ENCODE results near the gene LUZP4.
"Not testable (repeated sequence)": the region's sequence is repeated elsewhere in the genome, so short reads cannot be mapped to it uniquely, and the experiment has no call there.

LUZP4 gene

GRCh38 chrX:115333446-115333845 lies 43.9 kb downstream of the LUZP4 start:
- H3K4me3 ChIP-seq (ENCODE audit: low read length) = no peak overlapping the region
- TF ChIP-seq CTCF (conservative IDR thresholded peaks at IDR 0.05; ENCODE audit: low read depth, low read length) = no peak
- DNase-seq (ENCODE audit: low read depth) = no peak

- TF ChIP-seq CTCF (conservative IDR thresholded peaks at IDR 0.05; ENCODE audit: low read depth, low read length) = no peak
- DNase-seq (ENCODE audit: low read depth) = no peak
- no peak overlapping the region for H3K4me3 ChIP-seq (ENCODE audit: low read length)
Measured at GRCh38 chrX:115337491-115338144, 48.1 kb downstream of the LUZP4 start.

- TF ChIP-seq CTCF (conservative IDR thresholded peaks at IDR 0.05; ENCODE audit: low read depth, low read length) = no peak
- no peak for DNase-seq (ENCODE audit: low read depth)
- no peak overlapping the region for H3K4me3 ChIP-seq (ENCODE audit: low read length)
Measured at GRCh38 chrX:115339441-115340025, 50.0 kb downstream of the LUZP4 start.

- no peak overlapping the region for H3K4me3 ChIP-seq (ENCODE audit: low read length)
- no peak for TF ChIP-seq CTCF (conservative IDR thresholded peaks at IDR 0.05; ENCODE audit: low read depth, low read length)
- no peak for DNase-seq (ENCODE audit: low read depth)
Measured at GRCh38 chrX:115341421-115341820, 51.9 kb downstream of the LUZP4 start.

GRCh38 chrX:115344885-115345614 lies 55.5 kb downstream of the LUZP4 start:
- peak; percentile 90 for DNase-seq (ENCODE audit: low read depth)
- H3K4me3 ChIP-seq (ENCODE audit: low read length) = no peak overlapping the region
- TF ChIP-seq CTCF (conservative IDR thresholded peaks at IDR 0.05; ENCODE audit: low read depth, low read length) = no peak

- no peak for TF ChIP-seq CTCF (conservative IDR thresholded peaks at IDR 0.05; ENCODE audit: low read depth, low read length)
Measured at GRCh38 chrX:115345615-115346014, 56.1 kb downstream of the LUZP4 start.

GRCh38 chrX:115346738-115347137 lies 57.2 kb downstream of the LUZP4 start:
- not testable (repeated sequence) for DNase-seq (ENCODE audit: low read depth); H3K4me3 ChIP-seq (ENCODE audit: low read length)

More at GRCh38 chrX:115345615-115346014, 56.1 kb downstream of the LUZP4 start:
- H3K4me3 ChIP-seq (ENCODE audit: low read length) = no peak overlapping the region
- no peak for DNase-seq (ENCODE audit: low read depth)

All from retinal pigment epithelial cell (primary cell).